Endothelial cell of umbilical vein (primary cell): ENCODE measurements around the gene ATP1A3. TPM values are rescaled to one million over a fixed set of nuclear protein-coding genes. Genes with fewer than 3 reads are reported as not detected.

Source experiments
- BruUV-seq: library from RNA; stranded (reverse); fragments of 400-500 nt; replicated peaks from 2 replicates; lab custom pipeline; 2021; lab: Mats Ljungman, UMichigan
- CTCF ChIA-PET: fragments of 300-600, 350-600 bp; sonication (Branson Sonifier 250); formaldehyde crosslinking; loops from one replicate; lab custom pipeline; 2021; ENCODE audit warnings: antibody characterized with exemption, inconsistent platforms; lab: Charles Lee
- POLR2A ChIA-PET: fragments of 300-600, 350-600 bp; sonication (Branson Sonifier 250); formaldehyde crosslinking; loops from one replicate; lab custom pipeline; 2021; ENCODE audit warnings: antibody characterized with exemption, inconsistent platforms; lab: Charles Lee
- DNase-seq: peaks from one replicate; pipeline ENCODE4 v3.0.0-alpha.2; 2011; ENCODE audit warnings: low read depth, low spot score
- FAIRE-seq: peaks from 2 replicates; lab custom pipeline; 2011; peaks lifted over from hg19 to GRCh38; lab: Jason Lieb, UNC
- H2AFZ ChIP-seq: 2 replicates; pipeline ENCODE4 v1.6.0; 2012; ENCODE audit warnings: low read depth, low read length, control low read depth, inconsistent platforms
- H3K27ac ChIP-seq: 2 replicates; pipeline ENCODE4 v1.5.1; 2011; ENCODE audit warnings: low read depth, mild to moderate bottlenecking, control low read depth, low read length, moderate library complexity; ENCODE audit not compliant: insufficient read depth
- H3K27me3 ChIP-seq, 2 experiments: 2 replicates each; pipeline versions ENCODE4 v1.6.0 to v1.6.1; 2011; ENCODE audit warnings: low read length in 2 of 2, mixed read lengths in 1 of 2; ENCODE audit not compliant: control insufficient read depth in 2 of 2, insufficient read depth in 2 of 2
- H3K36me3 ChIP-seq, 2 experiments: 2 replicates in 1 of 2; 3 replicates in 1 of 2; pipeline ENCODE4 v1.5.1; 2011; ENCODE audit warnings: low read length in 2 of 2, mild to moderate bottlenecking in 1 of 2, moderate library complexity in 1 of 2; ENCODE audit not compliant: control insufficient read depth in 2 of 2, insufficient read depth in 2 of 2; ENCODE audit errors: extremely low read depth in 1 of 2
- H3K4me1 ChIP-seq: 3 replicates; pipeline ENCODE4 v1.5.1; 2011; ENCODE audit warnings: mild to moderate bottlenecking, low read length; ENCODE audit not compliant: control insufficient read depth, insufficient read depth; ENCODE audit errors: extremely low read depth
- H3K4me2 ChIP-seq: 2 replicates; pipeline ENCODE4 v1.6.1; 2011; ENCODE audit warnings: low read length, control low read depth, mixed read lengths; ENCODE audit not compliant: insufficient read depth
- H3K4me3 ChIP-seq, 3 experiments: fragments of 200-600 bp in 1 of 3; sonication (generic), shearing (Covaris generic) in 1 of 3; replicated peaks in 1 of 3; 2 replicates each; pipeline ENCODE4 v1.5.1; 2011 to 2016; ENCODE audit warnings: control low read depth in 3 of 3, low read length in 3 of 3, mild to moderate bottlenecking in 2 of 3, inconsistent platforms in 1 of 3, low read depth in 1 of 3, moderate library complexity in 1 of 3; ENCODE audit not compliant: insufficient read depth in 1 of 3
- H3K79me2 ChIP-seq: 2 replicates; pipeline ENCODE4 v1.6.0; 2012; ENCODE audit warnings: low read length, inconsistent platforms; ENCODE audit not compliant: control insufficient read depth, insufficient read depth
- H3K9ac ChIP-seq: replicated peaks from 2 replicates; pipeline ENCODE3; 2011; ENCODE audit warnings: low read length, control low read depth; ENCODE audit not compliant: insufficient read depth; ENCODE audit errors: extremely low read depth
- H3K9me1 ChIP-seq: replicated peaks from 3 replicates; pipeline ENCODE4 v1.6.0; 2011; ENCODE audit warnings: mild to moderate bottlenecking, low read length; ENCODE audit not compliant: control insufficient read depth, insufficient read depth; ENCODE audit errors: extremely low read depth
- H3K9me3 ChIP-seq: replicated peaks from 2 replicates; pipeline ENCODE4 v1.5.1; 2012; ENCODE audit warnings: low read length, inconsistent platforms; ENCODE audit not compliant: control insufficient read depth, insufficient read depth
- H4K20me1 ChIP-seq: replicated peaks from 2 replicates; pipeline ENCODE3; 2011; ENCODE audit warnings: mild to moderate bottlenecking, low read length; ENCODE audit not compliant: control insufficient read depth, insufficient read depth; ENCODE audit errors: extremely low read depth
- CTCF ChIP-seq, 2 donors: IDR thresholded peaks; 1 replicate in 1 of 2; 2 replicates in 1 of 2; pipeline ENCODE4 v1.5.1; 2011; ENCODE audit warnings: low read length in 2 of 2, mild to moderate bottlenecking in 2 of 2, moderate library complexity in 2 of 2, control low read depth in 1 of 2, inconsistent platforms in 1 of 2, low read depth in 1 of 2; ENCODE audit not compliant: insufficient read depth in 1 of 2; ENCODE audit errors: extremely low read depth in 1 of 2
- EZH2 ChIP-seq: IDR thresholded peaks from 2 replicates; pipeline ENCODE4 v1.6.1; 2012; ENCODE audit warnings: borderline replicate concordance, low read depth, mild to moderate bottlenecking, moderate library complexity, low read length, inconsistent platforms; ENCODE audit not compliant: severe bottlenecking
- FOS ChIP-seq: IDR thresholded peaks from 2 replicates; pipeline ENCODE4 v1.6.1; 2011; ENCODE audit warnings: mild to moderate bottlenecking, low read length, moderate library complexity, borderline replicate concordance; ENCODE audit not compliant: insufficient read depth
- GATA2 ChIP-seq: IDR thresholded peaks from 2 replicates; pipeline ENCODE4 v1.7.0; 2011; ENCODE audit warnings: low read depth, mild to moderate bottlenecking, moderate library complexity, mixed read lengths, low read length; ENCODE audit not compliant: insufficient read length, insufficient read depth
- JUN ChIP-seq: IDR thresholded peaks from 2 replicates; pipeline ENCODE4 v1.6.1; 2011; ENCODE audit warnings: borderline replicate concordance, low read depth; ENCODE audit not compliant: insufficient read length, insufficient read depth
- MYC ChIP-seq: IDR thresholded peaks from one replicate; pipeline ENCODE4 v1.6.1; 2011; ENCODE audit warnings: mild to moderate bottlenecking, low read depth, low read length
- POLR2A ChIP-seq: IDR thresholded peaks from 2 replicates; pipeline ENCODE4 v1.6.1; 2012; ENCODE audit warnings: low read depth, mild to moderate bottlenecking, control low read depth, low read length
- POLR2AphosphoS5 ChIP-seq: IDR thresholded peaks from 2 replicates; pipeline ENCODE4 v1.6.1; 2012; ENCODE audit warnings: low read depth, mild to moderate bottlenecking, control low read depth, low read length, moderate library complexity; ENCODE audit not compliant: insufficient read depth
- dilution Hi-C: fragments of 300-500 bp; cut with MboI; formaldehyde crosslinking; loops from one replicate; pipeline ENCODE4 v1.15.0; 2019; ENCODE audit warnings: low sequenced_read_pairs; ENCODE audit not compliant: extremely low pct_ligation_motif_present
- intact Hi-C: fragments of 100-400 bp; cut with micrococcal nuclease; formaldehyde crosslinking; loops from one replicate; pipeline ENCODE4 v1.10.0; 2022
- polyA plus RNA-seq, 4 experiments: library from polyadenylated mRNA; depleted of rRNA in 3 of 4; stranded (reverse) in 3 of 4; unstranded in 1 of 4; fragments of >200 nt; gene quantifications; 2 replicates each; pipeline versions ENCODE4 v1.2.1 to v1.2.3, GENCODE V29; 2011 to 2012; ENCODE audit warnings: missing spikeins in 1 of 4
- total RNA-seq: library from RNA; stranded (reverse); gene quantifications from 2 replicates; pipeline ENCODE4 v1.2.3, GENCODE V29; 2021
- TF ChIP-seq, protein P1 (sequence below): IDR thresholded peaks from 2 replicates; pipeline ENCODE4 v1.6.1; 2011; ENCODE audit not compliant: insufficient read depth, insufficient read length

Gene ATP1A3
- total and polyA plus RNA-seq, 2 donors (not counting 3 experiments of a cell fraction or from before 2014, with no cell fraction given): 0.40 TPM; not detected in 1

DNA sequence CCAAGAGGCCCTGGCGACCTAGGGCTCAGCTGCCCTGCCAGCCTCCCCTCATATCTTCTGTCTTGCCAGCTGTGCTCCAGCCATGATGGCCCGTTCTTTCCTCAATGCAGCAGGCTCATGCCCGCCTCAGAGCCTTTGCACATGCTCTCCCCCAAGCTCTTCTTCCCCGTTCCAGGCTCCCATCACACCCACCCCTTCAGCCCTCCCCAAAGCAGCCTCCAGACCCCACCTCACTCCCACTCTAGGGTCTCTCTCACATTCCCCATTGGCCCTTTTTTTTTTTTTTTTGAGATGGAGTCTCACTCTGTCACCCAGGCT is 29.9 kb upstream of the ATP1A3 start:
- Histone ChIP-seq H3K27me3 (peaks cover 0 to 2% of the 10 kb centered on the region in 2 experiments), H3K79me2 (no peaks in the 10 kb centered on the region), H3K9ac (no peak overlapping the region), H2AFZ (no peak overlapping the region), H3K4me3 (no peak overlapping the region), H3K4me2 (no peak overlapping the region), H3K4me1 (no peaks in the 10 kb centered on the region), H3K36me3 (no peaks in the 10 kb centered on the region), H3K9me3 (no peaks in the 10 kb centered on the region), H4K20me1 (no peaks in the 10 kb centered on the region), H3K27ac (no peak overlapping the region), H3K9me1 (no peaks in the 10 kb centered on the region)
- FAIRE-seq (no peak), DNase-seq (no peak)
- dilution Hi-C loops: no loop called here
- CTCF ChIA-PET: interaction anchor here (1.5 kb wide), 1 partner anchor 11 kb away, joined by 5 read pairs; no protein-coding TSS in a partner anchor
- POLR2A ChIA-PET: no interaction called here
- intact Hi-C loops: no loop called here
- TF ChIP-seq EZH2 (no peak), FOS (no peak), POLR2A (no peak), POLR2AphosphoS5 (no peak), GATA2 (no peak), CTCF (IDR thresholded peaks at IDR 0.05; ENCODE audit: extremely low read depth in 1 of 2, insufficient read depth in 1 of 2, low read depth in 1 of 2, low read length in 2 of 2) (no peak), MYC (no peak), JUN (no peak)
- TF ChIP-seq, protein P1, sequence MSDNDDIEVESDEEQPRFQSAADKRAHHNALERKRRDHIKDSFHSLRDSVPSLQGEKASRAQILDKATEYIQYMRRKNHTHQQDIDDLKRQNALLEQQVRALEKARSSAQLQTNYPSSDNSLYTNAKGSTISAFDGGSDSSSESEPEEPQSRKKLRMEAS: no peak
- BruUV-seq: no TSS peak
